ENCODE data around the gene PSMB2.
A peak's percentile ranks its signal among the peaks of the same experiment; 100 is the strongest.

PSMB2 gene

GRCh38 chr1:35567947-35568558, 73.3 kb downstream of the PSMB2 start:
- TF ChIP-seq CTCF (IDR thresholded peaks at IDR 0.05; ENCODE audit: insufficient read depth, low read length, poor library complexity, severe bottlenecking) = no peak
- no peak for TF ChIP-seq EZH2phosphoT487 (conservative IDR thresholded peaks at IDR 0.05; ENCODE audit: low read length)
- Histone ChIP-seq H3K79me2 (ENCODE audit: insufficient read depth, low read length) (no peaks in the 10 kb centered on the region), H3K9me2 (replicated peaks; ENCODE audit: insufficient read depth, low read length) (no peaks in the 10 kb centered on the region), H3K4me3 (ENCODE audit: insufficient read depth, low read length, poor library complexity, severe bottlenecking) (no peak overlapping the region), H3K9me3 (ENCODE audit: insufficient read depth, low read length) (no peaks in the 10 kb centered on the region), H3K4me2 (ENCODE audit: low read depth, low read length, poor library complexity, severe bottlenecking) (no peak overlapping the region), H3K36me3 (ENCODE audit: low read length) (no peaks in the 10 kb centered on the region), H3F3A (ENCODE audit: insufficient read depth) (no peaks in the 10 kb centered on the region), H3K9ac (ENCODE audit: low read length) (no peak overlapping the region), H4K20me1 (ENCODE audit: low read depth, low read length) (no peaks in the 10 kb centered on the region), H3K27me3 (ENCODE audit: low read length) (no peaks in the 10 kb centered on the region), H2AFZ (ENCODE audit: low read depth, low read length, severe bottlenecking) (no peak overlapping the region), H3K27ac (ENCODE audit: low read depth, low read length) (no peak overlapping the region)

DNA sequence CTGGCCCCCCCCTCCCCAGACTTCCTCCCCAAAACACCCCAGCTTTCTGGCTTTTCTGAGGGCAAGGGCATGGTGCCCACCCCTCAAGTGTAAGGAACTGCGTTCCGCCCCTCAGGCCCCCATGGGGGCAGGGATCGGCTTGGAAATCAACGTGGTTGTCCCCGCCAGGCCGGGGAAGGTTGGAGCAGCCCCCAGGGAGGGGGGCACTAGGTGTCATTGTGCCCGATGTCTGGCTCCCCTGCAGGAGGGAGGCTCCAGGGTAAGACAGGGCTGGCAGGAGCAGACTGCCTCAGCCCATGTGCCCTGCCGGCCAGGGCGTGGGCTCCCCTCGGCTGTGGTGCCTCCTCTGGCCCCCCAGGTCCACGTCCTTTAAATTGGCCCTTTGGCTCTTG, 75.6 kb downstream of the PSMB2 start:
- H3K9me3 ChIP-seq (ENCODE audit: insufficient read depth, low read length) = no peaks in the 10 kb centered on the region
- H3K9me2 ChIP-seq (replicated peaks; ENCODE audit: insufficient read depth, low read length) = no peaks in the 10 kb centered on the region
- H3F3A ChIP-seq (ENCODE audit: insufficient read depth) = no peaks in the 10 kb centered on the region
- H3K79me2 ChIP-seq (ENCODE audit: insufficient read depth, low read length) = no peaks in the 10 kb centered on the region
- H3K4me2 ChIP-seq (ENCODE audit: low read depth, low read length, poor library complexity, severe bottlenecking) = no peak overlapping the region
- no peaks in the 10 kb centered on the region for H3K27me3 ChIP-seq (ENCODE audit: low read length)
- TF ChIP-seq CTCF (IDR thresholded peaks at IDR 0.05; ENCODE audit: insufficient read depth, low read length, poor library complexity, severe bottlenecking) = no peak
- TF ChIP-seq EZH2phosphoT487 (conservative IDR thresholded peaks at IDR 0.05; ENCODE audit: low read length) = no peak
- H3K9ac ChIP-seq (ENCODE audit: low read length) = no peak overlapping the region
- H3K27ac ChIP-seq (ENCODE audit: low read depth, low read length) = no peak overlapping the region
- no peaks in the 10 kb centered on the region for H3K36me3 ChIP-seq (ENCODE audit: low read length)
- H2AFZ ChIP-seq (ENCODE audit: low read depth, low read length, severe bottlenecking) = no peak overlapping the region
- H4K20me1 ChIP-seq (ENCODE audit: low read depth, low read length) = no peaks in the 10 kb centered on the region
- H3K4me3 ChIP-seq (ENCODE audit: insufficient read depth, low read length, poor library complexity, severe bottlenecking) = no peak overlapping the region

GRCh38 chr1:35564884-35565741, 76.2 kb downstream of the PSMB2 start:
- Histone ChIP-seq H3K27ac (ENCODE audit: low read depth, low read length) (no peak overlapping the region), H3K27me3 (ENCODE audit: low read length) (no peaks in the 10 kb centered on the region), H3K9me2 (replicated peaks; ENCODE audit: insufficient read depth, low read length) (no peaks in the 10 kb centered on the region), H3K4me2 (ENCODE audit: low read depth, low read length, poor library complexity, severe bottlenecking) (no peak overlapping the region), H3K79me2 (ENCODE audit: insufficient read depth, low read length) (no peaks in the 10 kb centered on the region), H2AFZ (ENCODE audit: low read depth, low read length, severe bottlenecking) (no peak overlapping the region), H3K36me3 (ENCODE audit: low read length) (no peaks in the 10 kb centered on the region), H3K9ac (ENCODE audit: low read length) (no peak overlapping the region), H3K9me3 (ENCODE audit: insufficient read depth, low read length) (no peaks in the 10 kb centered on the region), H3K4me3 (ENCODE audit: insufficient read depth, low read length, poor library complexity, severe bottlenecking) (no peak overlapping the region), H4K20me1 (ENCODE audit: low read depth, low read length) (no peaks in the 10 kb centered on the region), H3F3A (ENCODE audit: insufficient read depth) (no peaks in the 10 kb centered on the region)
- TF ChIP-seq EZH2phosphoT487 (conservative IDR thresholded peaks at IDR 0.05; ENCODE audit: low read length) (no peak), CTCF (IDR thresholded peaks at IDR 0.05; ENCODE audit: insufficient read depth, low read length, poor library complexity, severe bottlenecking) (peak; percentile 7)
